Keratinocyte (primary cell): ENCODE results near the gene CENPT.

Experiments
- EZH2 ChIP-seq: IDR thresholded peaks from one replicate; pipeline ENCODE4 v1.6.1; 2012; ENCODE audit warnings: inconsistent platforms, mild to moderate bottlenecking, low read length, moderate library complexity
- TF ChIP-seq, protein P1 (sequence below), 3 experiments: IDR thresholded peaks in 1 of 3; conservative IDR thresholded peaks in 1 of 3; optimal IDR thresholded peaks in 1 of 3; 2 replicates in 2 of 3; 3 replicates in 1 of 3; pipeline versions ENCODE3 to v1.5.1; 2011; ENCODE audit warnings: low read length in 3 of 3, mild to moderate bottlenecking in 3 of 3, moderate library complexity in 2 of 3, control low read depth in 1 of 3, inconsistent platforms in 1 of 3; ENCODE audit not compliant: insufficient read depth in 2 of 3; ENCODE audit errors: extremely low read depth in 1 of 3

DNA sequence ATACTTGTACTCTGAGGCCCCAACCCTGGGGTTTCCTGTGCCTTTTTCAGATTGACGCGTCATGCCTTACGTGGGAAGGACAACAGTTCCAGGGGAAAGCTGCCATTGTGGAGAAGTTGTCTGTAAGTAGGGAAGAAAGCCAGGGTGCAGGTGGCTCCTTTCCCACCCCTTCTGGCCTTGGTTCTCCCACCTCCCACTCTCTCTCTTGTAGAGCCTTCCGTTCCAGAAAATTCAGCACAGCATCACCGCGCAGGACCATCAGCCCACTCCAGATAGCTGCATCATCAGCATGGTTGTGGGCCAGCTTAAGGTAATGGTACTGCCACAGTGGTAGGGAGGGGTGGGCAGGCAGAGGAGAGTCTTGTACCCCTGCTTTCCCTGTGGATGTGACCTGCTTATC lies 20.8 kb upstream of the CENPT start:
- TF ChIP-seq, protein P1, sequence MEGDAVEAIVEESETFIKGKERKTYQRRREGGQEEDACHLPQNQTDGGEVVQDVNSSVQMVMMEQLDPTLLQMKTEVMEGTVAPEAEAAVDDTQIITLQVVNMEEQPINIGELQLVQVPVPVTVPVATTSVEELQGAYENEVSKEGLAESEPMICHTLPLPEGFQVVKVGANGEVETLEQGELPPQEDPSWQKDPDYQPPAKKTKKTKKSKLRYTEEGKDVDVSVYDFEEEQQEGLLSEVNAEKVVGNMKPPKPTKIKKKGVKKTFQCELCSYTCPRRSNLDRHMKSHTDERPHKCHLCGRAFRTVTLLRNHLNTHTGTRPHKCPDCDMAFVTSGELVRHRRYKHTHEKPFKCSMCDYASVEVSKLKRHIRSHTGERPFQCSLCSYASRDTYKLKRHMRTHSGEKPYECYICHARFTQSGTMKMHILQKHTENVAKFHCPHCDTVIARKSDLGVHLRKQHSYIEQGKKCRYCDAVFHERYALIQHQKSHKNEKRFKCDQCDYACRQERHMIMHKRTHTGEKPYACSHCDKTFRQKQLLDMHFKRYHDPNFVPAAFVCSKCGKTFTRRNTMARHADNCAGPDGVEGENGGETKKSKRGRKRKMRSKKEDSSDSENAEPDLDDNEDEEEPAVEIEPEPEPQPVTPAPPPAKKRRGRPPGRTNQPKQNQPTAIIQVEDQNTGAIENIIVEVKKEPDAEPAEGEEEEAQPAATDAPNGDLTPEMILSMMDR (optimal IDR thresholded peaks at IDR 0.05 in 1 of 3, IDR thresholded peaks at IDR 0.05 in 1 of 3, conservative IDR thresholded peaks at IDR 0.05 in 1 of 3; ENCODE audit: extremely low read depth in 1 of 3, insufficient read depth in 2 of 3, low read length in 3 of 3): no peak
- no peak for TF ChIP-seq EZH2
